H7 (cell line): ENCODE results near the gene CAMK2G. TPM values are rescaled to one million over a fixed set of nuclear protein-coding genes. Genes with fewer than 3 reads are reported as not detected.
"Not testable (repeated sequence)": the region's sequence is repeated elsewhere in the genome, so short reads cannot be mapped to it uniquely, and the experiment has no call there.

ENCODE experiments used
- DNase-seq: peaks from one replicate; pipeline ENCODE4 v3.0.0; 2012
- H3K27me3 ChIP-seq: 2 replicates; pipeline ENCODE4 v1.6.0; 2011; ENCODE audit warnings: mild to moderate bottlenecking, low read length; ENCODE audit not compliant: control insufficient read depth, insufficient read depth
- H3K36me3 ChIP-seq: replicated peaks from 2 replicates; pipeline ENCODE4 v1.5.1; 2011; ENCODE audit warnings: low read length; ENCODE audit not compliant: control insufficient read depth, insufficient read depth
- H3K4me3 ChIP-seq: 2 replicates; pipeline ENCODE4 v1.5.1; 2011; ENCODE audit warnings: low read depth, mild to moderate bottlenecking, control low read depth, low read length, moderate library complexity; ENCODE audit not compliant: insufficient read depth
- total RNA-seq: library from RNA; depleted of rRNA; stranded (reverse); fragments of >200 nt; shearing (Covaris generic); gene quantifications from 2 replicates; pipeline ENCODE4 v1.2.3, GENCODE V29; 2014

Gene CAMK2G
- total RNA-seq, 1 experiment from 2014 or later, result 26.6 TPM

- H3K36me3 ChIP-seq, H3K27me3 ChIP-seq, H3K4me3 ChIP-seq, DNase-seq: not testable (repeated sequence)
These were observed 87.1 kb downstream of the CAMK2G start for GRCh38 chr10:73787031-73787800.

- DNase-seq, result peak; percentile 76
- Histone ChIP-seq H3K4me3 (peak overlapping the region; percentile 63), H3K36me3 (peaks cover 8% of the 10 kb centered on the region), H3K27me3 (no peaks in the 10 kb centered on the region)
These were observed 87.9 kb downstream of the CAMK2G start for GRCh38 chr10:73786512-73786885.

DNA sequence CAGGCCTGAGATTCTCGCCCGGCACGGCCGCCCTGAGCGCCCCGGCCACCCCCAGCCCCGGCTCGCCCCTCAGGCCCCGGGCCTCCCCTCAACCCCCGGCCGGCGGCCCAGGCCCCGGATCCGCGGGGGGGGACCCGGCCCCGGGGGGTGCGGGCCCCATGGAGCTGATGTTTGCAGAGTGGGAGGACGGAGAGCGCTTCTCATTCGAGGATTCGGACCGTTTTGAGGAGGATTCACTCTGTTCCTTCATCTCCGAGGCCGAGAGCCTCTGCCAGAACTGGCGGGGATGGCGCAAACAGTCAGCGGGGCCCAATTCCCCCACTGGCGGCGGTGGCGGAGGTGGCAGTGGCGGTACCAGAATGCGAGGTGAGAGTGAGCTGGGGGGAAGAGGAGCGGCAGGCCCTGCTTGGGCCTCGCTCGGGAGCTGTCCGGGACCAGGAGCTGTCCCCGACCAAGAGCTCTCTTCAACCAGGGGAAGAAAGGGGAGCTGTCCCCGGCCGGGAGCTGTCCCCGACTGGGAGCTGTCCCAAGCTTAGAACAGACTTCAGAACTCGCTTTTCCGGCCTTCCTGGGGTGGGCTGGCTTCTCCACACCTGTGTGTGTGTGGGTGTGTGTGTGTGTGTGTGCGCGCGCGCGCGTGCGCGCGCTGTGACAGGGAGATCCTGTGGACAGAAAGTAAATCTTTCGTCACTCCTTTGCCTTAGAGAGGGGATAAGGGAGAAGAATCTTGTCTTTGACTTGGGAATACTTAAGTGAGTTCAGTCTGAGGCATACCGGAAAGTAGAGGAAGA lies 88.4 kb downstream of the CAMK2G start:
- Histone ChIP-seq H3K27me3 (no peaks in the 10 kb centered on the region), H3K4me3 (peak overlapping the region; percentile 63), H3K36me3 (peaks cover 6% of the 10 kb centered on the region)
- peak; percentile 83 for DNase-seq

DNA sequence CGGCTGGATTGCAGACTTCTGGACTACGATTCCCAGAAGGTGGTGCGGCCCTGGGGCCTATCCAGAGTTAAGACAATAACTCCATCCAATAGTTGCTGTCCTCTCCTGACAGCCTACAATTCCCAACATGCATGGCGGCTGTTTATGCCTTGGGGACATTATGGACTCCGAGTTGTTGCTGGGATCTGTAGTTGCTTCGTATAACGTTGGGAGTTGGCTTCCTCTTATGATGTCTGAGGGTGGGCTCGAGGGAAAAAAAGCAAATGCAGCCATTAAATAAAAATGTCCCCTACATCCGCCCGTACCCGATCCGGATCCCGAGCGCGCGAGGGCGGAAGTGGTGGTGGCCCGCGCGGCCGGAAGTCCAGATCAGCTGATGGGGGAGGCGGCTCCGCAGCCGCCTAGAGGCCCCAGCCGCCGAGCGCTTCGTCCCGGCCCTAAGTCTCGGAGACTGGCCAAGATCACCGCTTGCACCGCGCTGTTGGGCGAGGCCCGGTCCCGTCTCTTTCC lies 89.1 kb downstream of the CAMK2G start, which contains the start of gene ZSWIM8:
TSS of gene ZSWIM8 (plus strand) at position 396 of the 510 bp plus-strand sequence. CDS start 273 bp downstream, outside the sequence.
- H3K4me3 ChIP-seq, result peak within 1 kb of the TSS; percentile 63
- no peaks in the 10 kb centered on the region for H3K27me3 ChIP-seq
- peaks cover 6% of the 10 kb centered on the region for H3K36me3 ChIP-seq
- DNase-seq, result peak; percentile 97

- no peak for DNase-seq
- no peaks in the 10 kb centered on the region for H3K27me3 ChIP-seq
- peak overlapping the region; percentile 76 for H3K4me3 ChIP-seq
- no peaks in the 10 kb centered on the region; the same call in 1 of the 2 replicates for H3K36me3 ChIP-seq
These were observed 91.6 kb downstream of the CAMK2G start for GRCh38 chr10:73782749-73783085.

GRCh38 chr10:73781879-73782748 lies 92.2 kb downstream of the CAMK2G start, which contains the start of gene CHCHD1:
TSS of gene CHCHD1 (plus strand) at chr10:73782048. CDS start at chr10:73782076, 28 bp downstream.
- peak; percentile 96 for DNase-seq

DNA sequence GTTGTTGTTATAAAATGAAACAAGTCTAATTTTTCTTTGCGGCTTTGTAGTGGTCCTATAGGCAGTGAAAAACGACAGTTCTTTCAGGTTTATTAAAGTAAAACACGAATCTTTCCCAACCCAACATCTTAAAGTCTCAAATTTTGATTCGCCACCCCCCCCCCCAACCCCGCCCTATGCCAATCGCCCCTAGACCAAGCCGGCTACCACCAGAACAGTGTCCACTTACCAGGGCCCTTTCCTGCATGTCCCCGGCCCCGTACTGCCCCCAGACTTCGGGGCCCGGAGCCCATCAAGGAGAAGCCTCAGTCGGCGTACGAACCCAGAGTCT lies 92.8 kb downstream of the CAMK2G start:
- peak overlapping the region; percentile 76 for H3K4me3 ChIP-seq
- no peak for DNase-seq
- no peaks in the 10 kb centered on the region for H3K27me3 ChIP-seq
- H3K36me3 ChIP-seq, result peaks cover 1% of the 10 kb centered on the region; the same call in 1 of the 2 replicates

More at GRCh38 chr10:73781879-73782748, 92.2 kb downstream of the CAMK2G start, which contains the start of gene CHCHD1:
- Histone ChIP-seq H3K27me3 (no peaks in the 10 kb centered on the region), H3K4me3 (peak within 1 kb of the TSS; percentile 76), H3K36me3 (peaks cover 1% of the 10 kb centered on the region; the same call in 1 of the 2 replicates)

- H3K27me3 ChIP-seq, result no peaks in the 10 kb centered on the region
- DNase-seq, result no peak
- H3K4me3 ChIP-seq, result peak overlapping the region; percentile 76
- H3K36me3 ChIP-seq, result peaks cover 1% of the 10 kb centered on the region; the same call in 1 of the 2 replicates
These were observed 93.4 kb downstream of the CAMK2G start for GRCh38 chr10:73780966-73781365.

DNA sequence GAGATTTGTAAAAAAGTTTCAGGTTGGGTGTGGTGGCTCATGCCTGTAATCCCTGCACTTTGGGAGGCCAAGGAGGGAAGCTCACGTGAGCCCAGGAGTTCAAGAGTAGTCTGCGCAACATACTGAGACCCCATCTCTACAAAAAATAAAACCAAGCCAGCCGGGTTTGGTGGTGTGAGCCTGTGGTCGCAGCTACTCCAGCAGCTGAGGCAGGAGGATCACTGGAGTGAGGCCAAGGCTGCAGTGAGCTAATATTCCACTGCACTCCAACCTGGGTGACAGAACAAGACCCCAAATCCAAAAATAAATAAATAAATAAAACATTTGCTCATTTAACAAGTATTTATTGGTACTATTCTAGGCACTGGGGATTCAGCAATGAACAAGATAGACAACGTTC lies 94.1 kb downstream of the CAMK2G start:
- Histone ChIP-seq H3K4me3 (no peak overlapping the region), H3K36me3 (peaks cover 1% of the 10 kb centered on the region), H3K27me3 (no peaks in the 10 kb centered on the region)
- DNase-seq, result no peak

- Histone ChIP-seq H3K27me3 (no peaks in the 10 kb centered on the region), H3K36me3 (peaks cover 4% of the 10 kb centered on the region), H3K4me3 (no peak overlapping the region)
- DNase-seq, result no peak
These were observed 94.7 kb downstream of the CAMK2G start for GRCh38 chr10:73779539-73780197.

- no peak for DNase-seq
- peaks cover 4% of the 10 kb centered on the region for H3K36me3 ChIP-seq
- H3K27me3 ChIP-seq, result no peaks in the 10 kb centered on the region
- no peak overlapping the region for H3K4me3 ChIP-seq
These were observed 95.3 kb downstream of the CAMK2G start for GRCh38 chr10:73779018-73779417.

GRCh38 chr10:73774637-73775036 lies 99.7 kb downstream of the CAMK2G start:
- Histone ChIP-seq H3K4me3 (no peak overlapping the region), H3K27me3 (no peaks in the 10 kb centered on the region), H3K36me3 (peaks cover 11% of the 10 kb centered on the region)
- no peak for DNase-seq

- Histone ChIP-seq H3K4me3 (peak overlapping the region; percentile 98), H3K27me3 (no peaks in the 10 kb centered on the region), H3K36me3 (peaks cover 19% of the 10 kb centered on the region)
- DNase-seq, result no peak
These were observed 101.0 kb downstream of the CAMK2G start for GRCh38 chr10:73773152-73773879.
